NCI-H146 (cell line): ENCODE data around the gene MED14.
A peak's percentile ranks its signal among the peaks of the same experiment; 100 is the strongest.

Source experiments
- DNase-seq: peaks from one replicate; lab custom pipeline; 2025; lab: John Stamatoyannopoulos, UW

Gene MED14

GRCh38 chrX:40663078-40663740 lies 72.1 kb downstream of the MED14 start:
- no peak for DNase-seq

- DNase-seq: no peak
Measured at GRCh38 chrX:40661489-40661888, 73.9 kb downstream of the MED14 start.

- no peak for DNase-seq
Measured at GRCh38 chrX:40660381-40660780, 75.0 kb downstream of the MED14 start.

- DNase-seq: no peak
Measured at GRCh38 chrX:40653535-40653934, 81.8 kb downstream of the MED14 start.

GRCh38 chrX:40652664-40653063 lies 82.7 kb downstream of the MED14 start:
- no peak for DNase-seq

- peak; percentile 72 for DNase-seq
Measured at GRCh38 chrX:40651620-40652223, 83.6 kb downstream of the MED14 start.

- peak; percentile 91 for DNase-seq
Measured at GRCh38 chrX:40647307-40648197, 87.8 kb downstream of the MED14 start, which contains the start of gene CXorf38. TSS of gene CXorf38 (minus strand) at chrX:40647561. CDS start at chrX:40647520, 41 bp downstream.

- peak; percentile 50 for DNase-seq
Measured at GRCh38 chrX:40646489-40647306, 88.6 kb downstream of the MED14 start.

GRCh38 chrX:40644821-40645358 lies 90.5 kb downstream of the MED14 start:
- DNase-seq: no peak

- DNase-seq: no peak
Measured at GRCh38 chrX:40644176-40644575, 91.2 kb downstream of the MED14 start.

- DNase-seq: no peak
Measured at GRCh38 chrX:40637687-40638086, 97.7 kb downstream of the MED14 start.

- DNase-seq: no peak
Measured at GRCh38 chrX:40632199-40632598, 103.1 kb downstream of the MED14 start.

GRCh38 chrX:40628506-40628905 lies 106.8 kb downstream of the MED14 start:
- DNase-seq: no peak

- DNase-seq: no peak
Measured at GRCh38 chrX:40625294-40625693, 110.0 kb downstream of the MED14 start.

- DNase-seq: no peak
Measured at GRCh38 chrX:40623665-40624064, 111.7 kb downstream of the MED14 start.

GRCh38 chrX:40623139-40623536 lies 112.2 kb downstream of the MED14 start, which contains the start of gene MPC1L:
TSS of gene MPC1L (plus strand) at chrX:40623428. CDS start at chrX:40623566, 138 bp downstream.
- no peak for DNase-seq

GRCh38 chrX:40622479-40623138 lies 112.7 kb downstream of the MED14 start:
- no peak for DNase-seq

- no peak for DNase-seq
Measured at GRCh38 chrX:40617566-40617965, 117.8 kb downstream of the MED14 start.

GRCh38 chrX:40615976-40616375 lies 119.4 kb downstream of the MED14 start:
- DNase-seq: no peak

GRCh38 chrX:40612511-40612910 lies 122.8 kb downstream of the MED14 start:
- no peak for DNase-seq

GRCh38 chrX:40607381-40607780 lies 128.0 kb downstream of the MED14 start:
- DNase-seq: no peak
